Fibroblast of skin of scalp (primary cell): ENCODE results near the gene COA1.
"Not testable (repeated sequence)": the region's sequence is repeated elsewhere in the genome, so short reads cannot be mapped to it uniquely, and the experiment has no call there.

Experiments used
- DNase-seq: peaks from one replicate; pipeline ENCODE4 v3.0.0-alpha.2; 2013

COA1 gene

DNA sequence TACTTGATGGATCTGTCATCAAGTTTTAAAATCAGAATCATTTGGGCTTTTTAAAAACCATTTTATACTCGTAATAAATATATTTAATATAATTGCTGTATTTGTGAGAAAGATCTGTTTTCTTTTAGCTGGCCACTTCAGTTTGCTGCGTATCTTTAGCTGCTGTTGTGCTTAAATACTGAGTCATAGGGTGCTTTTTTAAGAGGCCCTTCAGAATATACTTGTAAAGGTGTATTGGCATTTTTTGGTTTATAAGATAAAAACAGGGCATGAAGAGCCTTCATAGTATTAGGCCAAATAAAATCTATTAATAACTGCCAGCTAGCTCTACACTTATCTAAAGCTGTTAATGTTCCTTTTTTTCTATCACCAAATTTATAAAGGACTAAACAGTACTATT lies 102.6 kb downstream of the COA1 start:
- no peak for DNase-seq

DNA sequence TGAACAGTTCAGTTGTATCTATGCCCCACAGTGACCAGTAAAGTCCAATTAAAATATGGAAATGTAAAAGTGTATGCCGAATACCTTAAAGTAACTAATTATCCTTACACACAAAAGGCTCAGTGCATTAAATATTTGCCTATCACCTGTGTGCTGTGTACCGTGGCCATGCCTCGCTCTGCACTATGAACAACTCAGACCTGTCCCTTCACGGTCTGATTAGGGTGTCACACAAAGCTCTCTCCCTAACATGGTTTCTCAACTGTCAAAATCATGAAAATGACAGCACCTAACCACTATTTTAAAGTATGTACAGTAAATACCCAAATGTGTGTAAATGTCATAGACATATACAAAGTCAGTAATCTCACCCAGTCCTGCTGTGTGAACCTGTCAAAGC lies 103.3 kb downstream of the COA1 start:
- DNase-seq: no peak

DNA sequence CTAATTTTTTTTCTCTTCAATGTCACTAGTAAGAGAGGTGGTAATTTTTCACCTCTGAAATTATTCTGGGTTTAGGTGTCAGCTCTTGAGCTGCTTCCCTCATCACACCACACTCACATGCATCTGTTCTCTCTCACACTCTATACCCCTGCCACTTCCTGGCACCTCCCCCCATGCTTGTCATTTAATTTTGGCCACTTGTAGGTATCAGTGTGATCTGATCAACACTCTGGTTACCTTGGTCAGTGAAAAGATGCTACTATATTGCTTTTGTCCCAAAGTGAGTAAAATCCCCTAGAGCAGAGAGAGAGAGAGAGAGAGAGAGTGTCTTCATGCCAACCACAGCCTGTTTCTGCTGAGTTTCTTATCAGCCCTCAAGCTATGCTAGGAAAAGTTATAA lies 103.9 kb downstream of the COA1 start:
- no peak for DNase-seq

DNA sequence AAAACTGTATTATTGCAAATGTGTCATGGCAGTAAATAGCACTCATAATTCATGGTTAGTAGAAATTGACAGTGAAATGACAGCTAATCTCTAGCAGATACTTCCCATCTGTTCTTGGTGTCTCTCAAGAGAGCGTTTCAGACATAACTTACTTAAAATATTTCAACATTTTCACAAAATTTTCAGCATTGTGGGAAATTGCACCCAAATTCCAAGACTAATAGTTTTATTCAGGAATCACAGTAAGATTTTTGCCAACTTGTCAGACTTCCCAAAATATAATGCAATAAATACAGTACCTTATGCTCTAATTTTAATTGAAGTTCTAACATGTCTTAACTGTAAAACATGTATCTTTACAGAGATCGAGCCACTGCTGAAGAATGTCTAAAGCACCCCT lies 105.2 kb downstream of the COA1 start:
- DNase-seq: peak; percentile 23

DNA sequence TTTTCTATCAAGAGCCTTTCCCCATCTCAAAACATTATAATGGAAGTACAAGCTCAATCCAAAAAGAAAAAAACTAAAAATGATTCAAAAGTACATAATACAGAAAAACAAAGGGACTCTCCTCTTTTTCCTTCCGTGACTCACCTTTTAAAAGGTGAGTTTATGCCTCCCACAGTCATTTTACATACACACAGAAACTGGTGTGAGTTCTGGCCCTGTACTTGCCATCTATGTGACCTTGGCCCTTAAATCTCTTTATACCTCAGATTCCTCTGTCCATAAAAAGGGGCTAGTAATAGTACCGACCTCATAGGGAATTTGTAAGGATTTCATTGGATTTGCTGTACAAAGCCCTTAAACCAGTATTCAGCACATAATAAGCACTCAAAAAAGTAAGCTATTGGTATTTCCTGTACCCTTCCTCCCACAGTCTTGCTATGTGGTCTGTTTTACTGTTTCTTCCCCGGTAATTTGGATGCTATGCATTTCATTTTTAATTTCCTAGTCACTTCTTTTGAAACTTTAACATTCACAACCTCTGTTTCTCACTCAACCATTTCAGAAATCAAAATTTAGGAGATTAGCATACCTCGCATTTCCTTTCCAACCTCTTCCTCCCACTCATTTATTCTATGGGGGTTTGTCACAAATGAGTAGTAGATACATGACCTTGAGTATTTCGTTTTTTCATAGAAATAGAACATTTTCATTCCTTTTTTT lies 107.4 kb downstream of the COA1 start:
- DNase-seq: peak; percentile 31

DNA sequence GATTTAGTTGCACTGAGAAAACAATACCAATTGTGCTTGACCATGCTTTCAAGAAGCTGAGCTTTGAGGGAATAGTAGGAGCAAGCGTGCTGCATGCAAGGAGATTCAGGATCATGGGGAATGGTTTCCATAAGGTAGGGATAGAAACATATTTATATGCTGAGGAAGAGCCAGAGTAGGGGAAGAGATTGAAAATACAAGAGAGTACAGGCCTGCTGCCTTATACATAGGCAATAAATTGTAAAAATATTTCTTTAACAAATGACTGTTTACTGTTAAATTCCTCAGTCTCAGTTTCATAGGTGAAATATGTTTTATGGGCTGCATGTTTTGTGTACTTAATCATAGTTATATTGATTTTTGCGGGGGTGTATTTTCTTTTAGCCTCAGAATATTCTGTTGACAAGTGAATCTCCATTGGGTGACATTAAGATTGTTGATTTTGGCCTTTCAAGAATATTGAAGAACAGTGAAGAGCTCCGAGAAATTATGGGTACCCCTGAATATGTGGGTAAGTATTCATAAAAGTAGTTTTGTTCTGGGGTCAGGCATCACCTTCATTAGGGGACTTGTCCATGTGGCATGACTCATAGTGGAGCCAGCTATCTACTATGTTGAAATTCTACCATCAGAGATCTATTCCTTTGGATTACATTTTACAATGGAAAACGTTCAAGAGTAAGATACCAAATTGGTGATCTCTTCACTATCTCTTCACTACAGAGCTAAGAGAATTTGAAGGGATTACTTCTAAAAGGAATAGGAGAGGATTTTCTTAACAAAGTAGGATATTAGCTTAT lies 109.9 kb downstream of the COA1 start:
- DNase-seq: peak; percentile 16

DNA sequence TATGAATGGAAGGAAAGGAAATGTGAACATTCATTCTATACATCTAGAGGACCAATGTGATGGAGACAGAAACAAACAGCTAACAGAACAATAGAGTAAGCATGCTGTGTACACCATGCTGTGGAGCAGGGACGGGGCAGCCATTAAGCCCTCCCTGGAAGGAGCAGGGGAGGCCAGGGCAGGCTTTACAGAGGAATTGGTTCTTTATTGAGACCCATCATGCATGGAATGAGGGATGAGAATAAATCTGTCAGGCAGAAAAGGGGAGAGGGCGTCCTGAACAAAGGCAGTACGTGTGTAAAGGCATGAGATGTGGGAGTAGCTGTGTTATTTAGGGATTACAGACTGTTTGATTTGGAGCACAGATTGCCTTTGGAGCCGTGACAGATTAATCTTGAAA lies 111.2 kb downstream of the COA1 start:
- DNase-seq: no peak

DNA sequence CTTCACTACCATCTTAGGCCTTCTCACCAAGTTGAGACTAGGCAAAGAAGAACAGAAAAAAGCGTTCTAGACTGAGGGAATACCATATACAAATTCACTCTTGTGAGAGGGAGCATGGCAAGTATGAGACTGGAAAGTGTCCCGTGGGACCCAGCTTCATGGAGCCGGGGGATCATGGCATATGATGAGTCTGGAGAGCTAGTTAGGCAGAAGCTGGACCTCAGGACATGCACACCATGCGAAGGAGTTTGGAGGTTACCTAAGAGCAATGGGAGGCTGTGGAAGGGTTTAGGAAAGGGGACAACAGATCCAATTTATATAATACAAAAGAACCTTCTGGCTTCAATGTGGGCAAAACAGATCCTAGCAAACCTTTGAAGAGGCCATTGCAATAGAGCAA lies 112.3 kb downstream of the COA1 start:
- DNase-seq: no peak

DNA sequence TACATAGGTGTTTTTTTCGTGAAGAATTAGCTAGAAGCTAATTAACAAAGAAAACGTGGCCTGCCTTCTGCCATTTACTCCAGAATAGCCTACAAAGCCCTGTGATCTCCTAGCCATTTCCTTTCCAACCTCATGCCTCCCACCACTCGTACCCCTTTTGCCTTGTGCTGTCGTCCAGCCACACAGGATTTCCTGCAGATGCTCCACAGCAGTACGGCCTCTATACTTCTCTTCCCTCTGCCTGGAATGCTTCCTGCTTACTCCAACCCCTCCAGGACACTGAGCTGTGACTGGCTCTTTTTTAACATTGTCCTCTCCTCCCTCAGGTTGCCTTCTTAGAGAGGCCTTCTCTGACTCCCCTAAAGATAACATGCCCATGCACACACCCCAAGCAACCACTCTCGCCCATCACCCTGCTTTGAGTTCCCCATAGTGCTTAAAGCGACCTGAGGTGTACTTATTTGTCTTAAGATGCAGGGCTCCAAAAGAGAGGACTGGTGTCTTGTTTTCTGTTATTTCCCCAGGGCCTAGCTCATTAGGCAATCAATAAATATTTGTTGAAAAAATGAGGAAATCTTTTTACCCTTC lies 113.7 kb downstream of the COA1 start:
- DNase-seq: no peak

DNA sequence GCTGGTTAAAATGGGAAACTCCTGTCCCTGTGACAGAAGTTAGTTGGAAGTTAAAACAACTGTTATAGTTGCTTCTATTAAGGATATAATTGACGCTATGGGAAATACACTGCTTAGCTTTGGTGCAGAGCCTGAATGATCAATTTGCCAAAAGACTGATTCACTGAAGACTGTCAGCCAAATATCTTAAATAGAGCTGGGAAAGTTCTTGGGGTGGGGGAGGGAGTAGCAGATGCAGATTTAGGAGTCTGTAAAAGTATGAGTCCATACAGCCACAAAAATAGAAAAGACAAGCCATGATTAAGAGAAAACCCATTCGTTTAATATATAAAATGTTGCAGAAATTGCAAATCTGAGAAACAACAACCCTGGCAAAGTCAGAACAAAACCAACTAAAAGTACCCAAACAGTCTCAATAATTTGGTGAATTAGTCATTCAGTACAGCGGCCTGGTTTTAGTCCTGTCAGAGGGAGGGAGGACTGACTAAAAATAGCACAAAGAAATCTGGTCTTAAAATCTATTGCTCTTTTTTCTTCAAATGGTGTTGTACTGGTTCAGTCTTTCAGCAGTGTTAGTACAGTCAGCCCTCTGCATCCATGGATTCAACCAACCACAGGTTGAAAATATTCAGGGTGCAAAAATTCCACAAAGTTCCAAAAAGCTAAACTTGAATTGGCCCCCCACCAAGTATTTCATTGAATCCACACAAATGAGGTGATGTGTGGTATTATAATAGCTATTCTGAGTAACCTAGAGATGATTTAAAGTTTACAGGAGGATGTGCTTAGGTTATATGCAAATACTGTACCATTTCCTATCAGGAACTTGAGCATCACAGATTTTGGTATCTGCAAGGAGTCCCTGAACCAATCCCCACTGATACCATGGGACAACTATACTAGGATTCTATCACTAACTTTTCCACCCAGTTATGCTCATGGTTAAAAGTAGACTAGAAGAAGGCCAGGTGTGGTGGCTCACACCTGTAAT lies 116.4 kb downstream of the COA1 start:
- peak; percentile 70 for DNase-seq

DNA sequence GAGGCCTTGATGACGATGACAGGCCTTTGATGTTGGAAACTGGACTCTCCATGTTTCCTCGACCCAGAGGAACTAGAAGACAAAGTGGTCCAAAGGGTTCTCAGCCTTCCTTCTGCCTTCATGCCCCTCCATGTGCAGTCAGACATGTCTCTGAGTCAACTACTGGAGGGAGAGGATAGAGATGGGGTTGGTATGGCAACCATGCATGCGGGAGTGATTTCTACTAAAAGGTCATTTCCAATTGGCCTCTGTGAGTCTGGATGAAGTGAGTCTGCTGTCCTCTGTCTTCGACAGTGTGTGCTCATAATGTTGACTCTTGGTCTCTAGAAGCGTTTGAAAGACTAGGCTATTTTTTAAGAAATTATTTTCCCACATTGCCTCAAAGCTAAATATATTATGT lies 117.2 kb downstream of the COA1 start:
- no peak for DNase-seq

DNA sequence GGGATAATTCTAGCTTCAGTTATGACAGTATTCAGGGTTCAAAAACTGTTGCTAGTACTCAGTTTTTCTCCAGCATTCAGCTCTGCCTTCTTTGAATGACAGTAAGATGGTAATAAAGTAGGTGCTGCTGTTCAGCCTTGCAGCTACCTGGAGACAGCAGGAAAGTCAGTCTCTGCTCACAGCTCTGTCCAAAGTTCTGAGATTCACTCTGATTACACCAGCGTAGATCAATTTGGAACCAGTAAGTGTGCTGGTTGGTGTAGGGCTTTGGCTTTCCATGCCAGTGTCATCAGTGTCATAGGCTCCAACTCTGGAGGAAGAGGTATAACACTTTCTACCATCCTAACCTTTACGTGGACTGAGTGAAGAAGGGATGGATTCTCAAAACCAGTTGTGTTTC lies 120.2 kb downstream of the COA1 start:
- no peak for DNase-seq

DNA sequence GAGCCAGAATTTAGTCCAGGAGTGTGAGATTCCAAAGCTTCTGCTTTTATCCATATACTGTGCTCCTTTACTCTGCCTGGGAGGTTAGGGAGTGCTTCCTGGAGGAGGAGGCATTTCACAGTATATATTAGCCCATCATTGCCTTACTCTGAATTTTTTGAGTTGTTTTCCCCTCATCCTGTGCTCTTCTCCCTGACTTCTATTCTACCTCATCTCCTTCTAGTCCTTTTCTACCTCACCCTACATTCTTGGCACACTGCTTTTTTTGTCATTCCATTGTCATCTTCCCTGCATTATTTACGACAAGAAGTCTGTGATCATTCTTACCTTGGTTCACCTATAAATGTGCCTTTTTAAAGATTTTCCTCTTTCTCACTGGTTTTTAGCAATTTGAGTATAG lies 125.1 kb downstream of the COA1 start:
- DNase-seq: no peak

DNA sequence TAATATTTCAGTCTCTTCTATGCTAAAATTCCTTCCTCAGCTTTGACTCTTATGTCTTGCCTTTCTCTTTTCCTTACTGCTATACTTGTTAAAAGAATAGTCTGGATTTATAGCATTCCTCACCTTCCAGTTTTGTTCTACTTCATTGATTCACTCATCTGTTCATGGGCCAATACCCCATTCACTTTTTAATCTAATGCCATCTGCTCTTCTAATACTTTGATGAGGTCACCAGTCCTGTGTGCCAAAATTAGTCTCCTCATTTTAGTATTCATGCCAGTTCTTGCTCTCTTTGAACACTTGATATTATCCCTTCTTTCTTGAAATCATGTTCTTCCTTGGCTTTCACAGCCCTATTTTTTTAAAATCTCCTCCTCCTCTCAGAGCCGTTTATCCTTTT lies 127.1 kb downstream of the COA1 start:
- DNase-seq: no peak

DNA sequence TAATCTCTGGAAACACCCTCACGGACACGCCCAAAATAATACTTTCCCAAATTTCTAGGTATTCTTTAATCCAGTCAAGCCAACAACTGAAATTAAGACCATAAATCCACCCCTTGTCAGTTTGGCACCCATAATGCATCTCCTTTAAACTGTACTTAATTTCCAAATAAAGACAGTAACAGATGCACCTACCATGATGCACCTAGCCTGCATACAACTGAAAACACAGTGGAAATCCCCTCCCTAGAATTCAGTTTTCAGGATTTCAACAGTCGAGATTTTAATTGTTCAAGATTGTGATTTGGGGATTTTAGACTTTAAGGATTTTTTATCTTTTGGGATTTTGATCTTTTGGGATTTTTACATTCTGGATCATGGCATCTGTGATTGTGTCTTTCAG lies 129.3 kb downstream of the COA1 start:
- DNase-seq: no peak

DNA sequence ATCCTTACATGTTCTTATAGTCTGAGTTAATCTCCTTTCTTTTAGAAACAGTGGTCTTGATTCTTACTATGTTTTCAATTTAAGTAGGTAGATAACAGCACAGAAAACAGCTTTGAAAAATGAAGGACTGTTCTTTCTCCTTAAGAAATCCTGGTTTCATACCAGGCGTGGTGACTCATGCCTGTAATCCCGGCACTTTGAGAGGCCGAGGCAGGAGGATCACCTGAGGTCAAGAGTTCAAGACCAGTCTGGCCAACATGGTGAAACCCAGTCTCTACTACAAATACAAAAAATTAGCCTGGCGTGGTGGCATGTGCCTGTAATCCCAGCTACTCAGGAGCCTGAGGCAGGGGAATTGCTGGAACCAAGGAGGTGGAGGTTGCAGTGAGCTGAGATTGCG lies 132.9 kb downstream of the COA1 start:
- not testable (repeated sequence) for DNase-seq

DNA sequence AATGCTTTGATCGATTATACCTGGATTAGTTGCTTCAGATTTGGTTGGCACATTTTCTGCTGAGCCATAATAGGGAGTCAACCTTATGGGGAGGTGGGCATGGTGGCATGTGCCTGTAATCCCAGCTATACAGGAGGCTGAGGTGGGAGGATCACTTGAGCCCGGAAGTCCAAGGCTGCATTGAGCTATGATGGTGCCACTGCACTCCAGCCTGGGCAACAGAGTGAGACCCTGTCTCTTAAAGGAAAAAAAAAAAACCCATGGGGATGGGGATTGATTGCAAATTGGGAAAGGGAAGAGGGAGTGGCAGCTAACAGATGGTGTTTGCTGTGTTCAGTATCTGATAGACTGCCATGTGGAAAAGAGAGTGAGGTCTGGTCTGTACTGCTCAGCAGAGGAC lies 135.3 kb downstream of the COA1 start:
- no peak for DNase-seq

DNA sequence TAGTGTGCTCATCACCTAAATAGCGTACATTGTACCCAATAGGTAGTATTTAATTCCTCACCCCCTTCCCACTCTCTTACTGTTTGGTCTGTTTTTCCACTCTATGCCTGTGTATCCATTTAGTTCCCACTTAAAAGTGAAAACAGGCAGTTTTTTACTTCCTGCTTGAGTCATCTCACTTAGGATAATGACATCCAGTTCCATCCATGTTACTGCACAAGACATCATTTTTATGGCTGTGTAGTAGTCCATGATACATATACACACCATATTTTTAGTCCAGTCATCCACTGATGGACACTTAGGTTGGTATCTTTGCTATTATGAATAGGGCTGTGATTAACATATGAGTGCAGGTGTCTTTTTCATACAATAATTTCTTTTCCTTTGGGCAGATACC lies 136.3 kb downstream of the COA1 start:
- no peak for DNase-seq

DNA sequence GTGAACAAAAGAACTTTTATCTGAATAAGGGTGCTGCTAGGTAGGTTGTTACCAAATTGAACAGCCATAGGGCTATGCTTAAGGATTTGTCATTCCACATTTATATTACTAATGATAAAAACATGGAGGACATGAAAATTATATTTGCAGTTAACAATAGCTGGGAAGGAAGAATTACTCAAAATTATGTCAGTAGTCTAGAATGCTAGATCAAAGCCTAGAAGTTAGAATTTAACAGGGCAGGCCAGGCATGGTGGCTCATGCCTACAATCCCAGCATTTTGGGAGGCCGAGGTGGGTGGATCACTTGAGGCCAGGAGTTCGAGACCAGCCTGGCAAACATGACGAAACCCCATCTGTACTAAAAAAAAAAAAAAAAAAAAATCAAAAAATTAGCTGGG lies 137.0 kb downstream of the COA1 start:
- DNase-seq: no peak

DNA sequence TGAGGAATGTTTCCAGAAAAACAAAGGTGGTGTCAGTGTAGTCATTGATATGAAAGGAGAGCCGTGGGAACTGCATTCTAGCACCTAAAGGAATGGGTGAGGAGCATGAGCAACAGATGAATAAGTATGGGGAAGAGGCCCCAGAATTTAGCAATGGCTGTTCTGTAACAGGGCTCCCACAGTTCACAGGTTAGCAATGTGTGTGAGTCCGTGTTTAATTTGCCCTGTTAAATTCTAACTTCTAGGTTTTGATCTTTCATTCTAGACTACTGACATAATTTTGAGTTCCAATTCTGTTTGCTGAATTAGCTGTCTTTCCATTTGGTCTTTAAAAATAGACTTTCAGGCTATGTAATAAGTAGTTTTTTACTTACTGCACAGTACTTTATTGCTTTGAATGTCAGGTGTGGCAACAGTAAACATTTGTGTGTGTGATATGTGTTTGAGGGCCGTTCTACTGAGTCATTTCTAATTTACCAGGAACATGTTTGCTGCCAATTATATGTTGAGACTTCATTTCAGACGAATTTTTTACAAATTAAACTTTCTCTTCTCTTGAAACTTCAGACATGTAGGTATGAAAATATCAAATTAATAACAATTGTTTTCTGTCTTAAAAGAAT lies 137.7 kb downstream of the COA1 start:
- DNase-seq: no peak

DNA sequence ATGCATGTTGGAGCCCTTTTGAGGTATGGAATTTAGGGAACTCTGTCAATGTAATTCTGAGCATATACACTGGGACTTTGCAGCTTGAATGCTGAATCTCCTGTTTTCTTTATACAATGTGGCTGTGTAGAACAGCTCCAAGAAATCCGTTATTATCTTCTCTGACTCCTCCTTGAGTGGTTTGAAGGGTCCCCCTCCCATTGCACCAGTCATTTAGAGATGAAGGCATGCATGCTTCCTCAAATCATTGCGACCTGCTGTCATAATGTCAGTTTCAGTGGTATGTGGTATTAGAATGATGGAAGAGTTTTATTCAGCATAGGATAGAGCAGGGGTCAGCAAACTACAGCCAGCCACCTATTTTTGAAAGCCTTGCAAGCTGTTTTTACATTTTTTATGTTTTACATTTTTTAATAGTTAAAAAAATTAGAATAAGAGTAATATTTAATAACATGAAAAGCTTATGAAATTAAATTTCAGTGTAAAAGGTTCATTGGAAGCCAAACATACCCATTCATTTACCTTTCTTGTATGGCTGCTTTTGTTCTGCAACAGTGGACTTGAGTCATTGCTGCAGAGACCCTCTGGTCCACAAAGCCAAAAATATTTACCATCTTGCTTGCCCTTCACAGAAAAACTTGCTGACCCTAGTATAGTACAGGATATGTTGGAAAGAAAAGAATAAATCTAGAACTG lies 138.3 kb downstream of the COA1 start:
- DNase-seq: no peak

DNA sequence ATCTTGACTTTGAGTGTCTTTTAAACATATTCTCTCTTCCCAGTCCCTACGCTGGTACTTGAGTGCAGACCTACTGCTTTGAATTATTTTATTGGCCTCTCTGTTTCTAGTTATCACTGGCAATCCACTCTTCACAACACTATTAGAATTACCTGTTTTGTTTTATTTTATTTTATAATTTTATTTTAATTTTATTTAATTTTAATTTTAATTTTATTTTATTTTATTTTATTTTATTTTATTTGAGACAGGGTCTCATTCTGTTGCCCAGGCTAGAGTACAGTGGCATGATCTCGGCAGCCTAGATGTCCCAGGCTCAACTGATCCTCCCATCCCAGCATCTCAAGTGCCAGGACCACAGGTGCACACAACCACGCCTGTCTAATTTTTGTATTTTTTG lies 139.6 kb downstream of the COA1 start:
- no peak for DNase-seq
